Osteocyte (in vitro differentiated cells): ENCODE data around the gene CTSL. TPM values are rescaled to one million over a fixed set of nuclear protein-coding genes. Genes with fewer than 3 reads are reported as not detected.

Experiments used
- DNase-seq: peaks from one replicate; pipeline ENCODE4 v3.0.0; 2021; ENCODE audit warnings: mixed read lengths; ENCODE audit not compliant: unreplicated experiment; ENCODE audit errors: extremely low spot score
- H3K27ac Mint-ChIP-seq: one replicate; pipeline ENCODE4 v1.8.0; 2021; ENCODE audit warnings: mild to moderate bottlenecking, mixed read lengths; ENCODE audit not compliant: unreplicated experiment
- H3K27me3 Mint-ChIP-seq: one replicate; pipeline ENCODE4 v1.8.0; 2021; ENCODE audit warnings: mixed read lengths; ENCODE audit not compliant: unreplicated experiment
- H3K36me3 Mint-ChIP-seq: one replicate; pipeline ENCODE4 v1.8.0; 2021; ENCODE audit warnings: mixed read lengths; ENCODE audit not compliant: unreplicated experiment
- H3K4me1 Mint-ChIP-seq: one replicate; pipeline ENCODE4 v1.8.0; 2021; ENCODE audit warnings: mixed read lengths; ENCODE audit not compliant: unreplicated experiment
- H3K4me3 Mint-ChIP-seq: one replicate; pipeline ENCODE4 v1.8.0; 2021; ENCODE audit warnings: mild to moderate bottlenecking, moderate library complexity, mixed read lengths; ENCODE audit not compliant: unreplicated experiment
- H3K9me3 Mint-ChIP-seq: one replicate; pipeline ENCODE4 v1.8.0; 2021; ENCODE audit warnings: mixed read lengths; ENCODE audit not compliant: unreplicated experiment
- total RNA-seq: library from RNA; stranded (reverse); gene quantifications from 2 replicates; pipeline ENCODE4 v1.2.1, GENCODE V29; 2021
- TF ChIP-seq, protein P1 (sequence below): fragments of 200-600 bp; sonication (generic); IDR thresholded peaks from 2 replicates; pipeline ENCODE4 v1.5.0; 2021; ENCODE audit warnings: antibody characterized with exemption, mild to moderate bottlenecking, moderate library complexity

The CTSL gene
- total RNA-seq, 1 donor from 2014 or later = 264 TPM

GRCh38 chr9:87684627-87685219, 41.2 kb upstream of the CTSL start:
- TF ChIP-seq, protein P1, sequence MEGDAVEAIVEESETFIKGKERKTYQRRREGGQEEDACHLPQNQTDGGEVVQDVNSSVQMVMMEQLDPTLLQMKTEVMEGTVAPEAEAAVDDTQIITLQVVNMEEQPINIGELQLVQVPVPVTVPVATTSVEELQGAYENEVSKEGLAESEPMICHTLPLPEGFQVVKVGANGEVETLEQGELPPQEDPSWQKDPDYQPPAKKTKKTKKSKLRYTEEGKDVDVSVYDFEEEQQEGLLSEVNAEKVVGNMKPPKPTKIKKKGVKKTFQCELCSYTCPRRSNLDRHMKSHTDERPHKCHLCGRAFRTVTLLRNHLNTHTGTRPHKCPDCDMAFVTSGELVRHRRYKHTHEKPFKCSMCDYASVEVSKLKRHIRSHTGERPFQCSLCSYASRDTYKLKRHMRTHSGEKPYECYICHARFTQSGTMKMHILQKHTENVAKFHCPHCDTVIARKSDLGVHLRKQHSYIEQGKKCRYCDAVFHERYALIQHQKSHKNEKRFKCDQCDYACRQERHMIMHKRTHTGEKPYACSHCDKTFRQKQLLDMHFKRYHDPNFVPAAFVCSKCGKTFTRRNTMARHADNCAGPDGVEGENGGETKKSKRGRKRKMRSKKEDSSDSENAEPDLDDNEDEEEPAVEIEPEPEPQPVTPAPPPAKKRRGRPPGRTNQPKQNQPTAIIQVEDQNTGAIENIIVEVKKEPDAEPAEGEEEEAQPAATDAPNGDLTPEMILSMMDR = peak; percentile 74
- DNase-seq = no peak
- Mint-ChIP-seq H3K4me1 (peaks cover 26% of the 10 kb centered on the region), H3K36me3 (peaks cover 66% of the 10 kb centered on the region), H3K9me3 (no peaks in the 10 kb centered on the region), H3K4me3 (no peak overlapping the region), H3K27ac (peak overlapping the region; percentile 80), H3K27me3 (no peaks in the 10 kb centered on the region)

- peak overlapping the region; percentile 80 for H3K27ac Mint-ChIP-seq
- H3K27me3 Mint-ChIP-seq = no peaks in the 10 kb centered on the region
- TF ChIP-seq, protein P1 = no peak
- no peak for DNase-seq
- peaks cover 26% of the 10 kb centered on the region for H3K4me1 Mint-ChIP-seq
- no peaks in the 10 kb centered on the region for H3K9me3 Mint-ChIP-seq
- H3K36me3 Mint-ChIP-seq = peaks cover 72% of the 10 kb centered on the region
- no peak overlapping the region for H3K4me3 Mint-ChIP-seq
These were observed 40.5 kb upstream of the CTSL start for GRCh38 chr9:87685441-87685840.

- no peaks in the 10 kb centered on the region for H3K9me3 Mint-ChIP-seq
These were observed 39.9 kb upstream of the CTSL start for GRCh38 chr9:87685871-87686519.

GRCh38 chr9:87686520-87687090, 39.3 kb upstream of the CTSL start:
- peak overlapping the region; percentile 80 for H3K27ac Mint-ChIP-seq
- H3K36me3 Mint-ChIP-seq = peaks cover 76% of the 10 kb centered on the region
- TF ChIP-seq, protein P1 = no peak
- DNase-seq = no peak
- H3K9me3 Mint-ChIP-seq = no peaks in the 10 kb centered on the region
- H3K4me1 Mint-ChIP-seq = peaks cover 32% of the 10 kb centered on the region
- no peak overlapping the region for H3K4me3 Mint-ChIP-seq
- H3K27me3 Mint-ChIP-seq = no peaks in the 10 kb centered on the region

More at GRCh38 chr9:87685871-87686519, 39.9 kb upstream of the CTSL start:
- Mint-ChIP-seq H3K36me3 (peaks cover 74% of the 10 kb centered on the region), H3K4me1 (peaks cover 26% of the 10 kb centered on the region), H3K4me3 (no peak overlapping the region), H3K27me3 (no peaks in the 10 kb centered on the region), H3K27ac (peak overlapping the region; percentile 80)
- TF ChIP-seq, protein P1 = no peak
- DNase-seq = no peak

DNA sequence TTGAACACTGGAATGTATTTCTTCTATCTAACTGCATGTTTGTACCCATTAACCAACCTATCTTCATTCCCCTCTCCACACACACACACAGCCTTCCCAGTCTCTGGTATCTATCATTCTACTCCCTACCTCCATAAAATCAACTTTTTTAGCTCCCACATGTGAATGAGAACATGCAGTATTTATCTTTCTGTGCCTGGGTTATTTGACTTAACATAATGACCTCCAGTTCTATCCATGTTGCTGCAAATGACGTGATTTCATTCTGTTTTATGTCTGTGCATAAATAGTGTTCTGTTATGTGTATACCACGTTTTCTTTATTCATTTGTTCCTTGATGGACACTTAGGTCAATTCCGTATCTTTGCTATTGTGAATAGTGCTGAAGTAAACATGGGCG, 38.7 kb upstream of the CTSL start:
- TF ChIP-seq, protein P1 = no peak
- Mint-ChIP-seq H3K36me3 (peaks cover 76% of the 10 kb centered on the region), H3K4me1 (peaks cover 34% of the 10 kb centered on the region), H3K4me3 (no peak overlapping the region), H3K27me3 (no peaks in the 10 kb centered on the region), H3K27ac (no peak overlapping the region), H3K9me3 (peaks cover under 1% of the 10 kb centered on the region)
- DNase-seq = no peak
